Tibial artery (tissue), 4 donors: ENCODE results near the gene SPRR5.

Experiments used
- DNase-seq, 2 donors: peaks; one replicate each; pipeline ENCODE4 v3.0.0-alpha.2; 2019
- H3K27ac ChIP-seq, 2 donors: fragments of 200-600 bp; sonication (generic) in 1 of 2; 1 replicate in 1 of 2; 2 replicates in 1 of 2; pipeline ENCODE4 v1.5.1; 2018 to 2019; ENCODE audit warnings: mild to moderate bottlenecking in 1 of 2
- H3K27me3 ChIP-seq, 2 donors: fragments of 200-600 bp; sonication (generic) in 1 of 2; one replicate each; pipeline versions ENCODE4 v1.5.1 to v1.6.0; 2016 to 2019
- H3K36me3 ChIP-seq, 3 donors: fragments of 200-600 bp; sonication (generic) in 2 of 3; one replicate each; pipeline ENCODE4 v1.5.1; 2016 to 2019; ENCODE audit warnings: mild to moderate bottlenecking in 2 of 3
- H3K4me1 ChIP-seq, 4 donors: fragments of 200-600 bp; sonication (generic) in 2 of 4; 1 replicate in 3 of 4; 2 replicates in 1 of 4; pipeline ENCODE4 v1.5.1; 2016 to 2019
- H3K4me3 ChIP-seq, 2 donors: fragments of 200-600 bp; sonication (generic) in 1 of 2; 1 replicate in 1 of 2; 2 replicates in 1 of 2; pipeline ENCODE4 v1.5.1; 2018 to 2019; ENCODE audit warnings: mild to moderate bottlenecking in 2 of 2
- H3K9me3 ChIP-seq, 3 donors: fragments of 200-600 bp; sonication (generic) in 1 of 3; one replicate each; pipeline ENCODE4 v1.5.1; 2016 to 2019
- intact Hi-C: fragments of 100-400 bp; cut with DNase I; formaldehyde crosslinking; loops from one replicate; pipeline ENCODE4 v1.15.0; 2023; ENCODE audit warnings: low total_unique reads
- TF ChIP-seq, protein P1 (sequence below), 2 experiments: fragments of 200-600 bp in 1 of 2; fragments of 450-650 bp in 1 of 2; IDR thresholded peaks; one replicate each; pipeline ENCODE4 v1.5.1; 2017 to 2019; ENCODE audit warnings: antibody characterized with exemption in 2 of 2, mild to moderate bottlenecking in 1 of 2, moderate library complexity in 1 of 2

The SPRR5 gene, protein sequence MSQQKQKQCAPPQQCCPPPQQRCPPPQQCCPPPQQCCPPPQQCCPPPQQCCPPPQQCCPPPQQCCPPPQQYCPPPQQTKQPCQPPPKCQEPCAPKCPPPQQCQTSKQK

DNA sequence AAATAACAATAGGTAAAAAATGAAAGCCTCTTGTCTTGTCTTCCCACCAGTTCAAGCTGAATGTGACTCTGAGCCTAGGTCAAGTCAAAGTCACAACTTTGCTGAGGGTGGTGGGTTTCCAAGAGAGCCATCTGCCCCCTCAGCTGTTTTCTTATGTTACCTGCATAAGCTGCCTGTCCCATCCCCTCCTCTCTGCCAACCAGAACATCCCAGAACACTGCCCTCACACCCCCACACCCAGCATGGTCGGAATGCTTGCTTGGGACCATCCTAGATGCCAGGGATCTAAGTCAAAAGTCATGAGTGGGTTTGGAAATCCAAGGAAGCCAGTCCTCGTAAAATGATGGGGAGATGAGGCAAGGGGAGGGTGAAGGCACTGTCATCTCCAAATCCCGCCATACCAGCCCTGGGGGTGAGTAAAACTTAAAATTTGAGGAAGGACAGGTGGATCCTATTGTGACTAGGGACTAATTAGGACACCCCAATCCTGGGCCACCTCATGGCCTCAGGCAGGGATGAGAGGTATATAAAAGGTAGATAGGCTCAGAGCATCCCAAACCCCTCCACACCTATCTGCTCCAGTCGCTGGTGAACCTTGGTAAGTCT, at the start of gene SPRR5:
TSS of gene SPRR5 (plus strand) at position 556 of the 606 bp plus-strand sequence. CDS start 1,349 bp downstream, outside the sequence.
- no peak within 1 kb of the TSS for H3K27ac ChIP-seq
- TF ChIP-seq, protein P1, sequence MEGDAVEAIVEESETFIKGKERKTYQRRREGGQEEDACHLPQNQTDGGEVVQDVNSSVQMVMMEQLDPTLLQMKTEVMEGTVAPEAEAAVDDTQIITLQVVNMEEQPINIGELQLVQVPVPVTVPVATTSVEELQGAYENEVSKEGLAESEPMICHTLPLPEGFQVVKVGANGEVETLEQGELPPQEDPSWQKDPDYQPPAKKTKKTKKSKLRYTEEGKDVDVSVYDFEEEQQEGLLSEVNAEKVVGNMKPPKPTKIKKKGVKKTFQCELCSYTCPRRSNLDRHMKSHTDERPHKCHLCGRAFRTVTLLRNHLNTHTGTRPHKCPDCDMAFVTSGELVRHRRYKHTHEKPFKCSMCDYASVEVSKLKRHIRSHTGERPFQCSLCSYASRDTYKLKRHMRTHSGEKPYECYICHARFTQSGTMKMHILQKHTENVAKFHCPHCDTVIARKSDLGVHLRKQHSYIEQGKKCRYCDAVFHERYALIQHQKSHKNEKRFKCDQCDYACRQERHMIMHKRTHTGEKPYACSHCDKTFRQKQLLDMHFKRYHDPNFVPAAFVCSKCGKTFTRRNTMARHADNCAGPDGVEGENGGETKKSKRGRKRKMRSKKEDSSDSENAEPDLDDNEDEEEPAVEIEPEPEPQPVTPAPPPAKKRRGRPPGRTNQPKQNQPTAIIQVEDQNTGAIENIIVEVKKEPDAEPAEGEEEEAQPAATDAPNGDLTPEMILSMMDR (IDR thresholded peaks at IDR 0.05): no peak
- H3K36me3 ChIP-seq: no peaks in the 10 kb centered on the region
- intact Hi-C loops: no loop called here
- no peak for DNase-seq
- no peaks in the 10 kb centered on the region for H3K27me3 ChIP-seq
- H3K4me3 ChIP-seq: no peak within 1 kb of the TSS
- no peaks in the 10 kb centered on the region for H3K9me3 ChIP-seq
- no peaks in the 10 kb centered on the region for H3K4me1 ChIP-seq

DNA sequence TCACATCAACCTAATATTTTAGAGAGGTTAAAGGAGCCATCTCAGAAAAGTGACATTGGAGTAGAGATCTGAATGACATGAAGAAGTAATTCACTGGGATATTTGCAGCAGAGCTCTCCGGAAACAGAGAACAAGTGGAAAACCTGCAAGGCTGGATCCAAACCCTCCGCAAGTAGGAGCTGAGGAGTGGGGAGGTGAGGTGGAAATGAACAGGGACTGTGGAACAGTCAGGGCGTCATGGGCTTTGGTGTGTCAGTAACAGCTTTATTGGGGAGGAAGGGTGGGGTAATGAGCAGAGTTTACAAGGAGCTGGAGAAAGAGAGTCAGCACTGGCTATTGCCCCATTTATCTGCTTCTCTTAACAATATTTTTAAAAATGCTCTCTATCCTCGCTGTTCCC, 48.0 kb upstream of the SPRR5 start:
- Histone ChIP-seq H3K9me3 (no peaks in the 10 kb centered on the region), H3K27me3 (no peaks in the 10 kb centered on the region), H3K36me3 (no peaks in the 10 kb centered on the region), H3K4me1 (no peaks in the 10 kb centered on the region), H3K4me3 (no peak overlapping the region), H3K27ac (no peak overlapping the region)
- intact Hi-C loops: no loop called here
- DNase-seq: no peak
- TF ChIP-seq, protein P1 (IDR thresholded peaks at IDR 0.05): no peak

DNA sequence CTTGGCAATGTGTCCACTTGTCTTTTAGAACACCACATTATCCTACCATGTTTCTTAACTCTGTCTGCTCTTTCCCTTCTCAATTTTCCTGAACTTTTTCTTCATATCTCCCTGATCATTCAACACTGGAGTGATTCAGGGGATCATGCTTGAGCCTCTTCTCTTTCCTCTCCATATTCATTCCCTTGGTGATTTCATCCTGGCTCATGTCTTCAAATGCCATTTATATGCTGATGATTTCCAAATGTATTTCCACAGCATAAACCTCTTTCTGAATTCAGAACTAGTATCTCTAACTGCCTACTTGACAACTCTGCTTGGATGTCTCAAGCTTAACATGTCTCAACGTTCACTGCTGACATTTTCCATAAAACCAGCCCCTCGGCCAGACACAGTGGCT, 47.1 kb upstream of the SPRR5 start:
- H3K27ac ChIP-seq: no peak overlapping the region
- TF ChIP-seq, protein P1 (IDR thresholded peaks at IDR 0.05): no peak
- no peak overlapping the region for H3K4me3 ChIP-seq
- H3K27me3 ChIP-seq: no peaks in the 10 kb centered on the region
- intact Hi-C loops: no loop called here
- H3K9me3 ChIP-seq: no peaks in the 10 kb centered on the region
- no peak for DNase-seq
- no peaks in the 10 kb centered on the region for H3K36me3 ChIP-seq
- H3K4me1 ChIP-seq: no peaks in the 10 kb centered on the region

DNA sequence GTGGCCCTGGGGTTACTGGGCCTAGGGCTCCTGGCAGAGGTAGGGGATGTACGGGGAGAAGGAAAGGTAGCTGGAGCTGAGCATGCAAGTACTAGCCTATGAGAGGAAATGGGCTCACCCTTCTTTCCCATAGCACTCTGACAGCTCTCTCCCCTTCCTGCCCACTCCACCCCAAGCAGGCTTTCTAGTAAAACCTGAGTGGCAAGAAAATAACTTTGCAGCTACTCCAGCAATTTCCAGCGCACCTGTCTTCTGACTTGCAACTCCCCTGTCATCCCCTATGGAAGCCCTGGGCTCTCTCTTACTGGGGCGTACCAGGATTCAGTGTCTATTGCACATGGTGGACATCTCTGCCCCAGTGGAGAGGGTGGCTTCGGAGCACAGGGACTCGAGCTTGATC, 45.4 kb upstream of the SPRR5 start:
- Histone ChIP-seq H3K4me1 (no peaks in the 10 kb centered on the region), H3K27ac (no peak overlapping the region), H3K9me3 (no peaks in the 10 kb centered on the region), H3K4me3 (no peak overlapping the region), H3K27me3 (no peaks in the 10 kb centered on the region), H3K36me3 (no peaks in the 10 kb centered on the region)
- TF ChIP-seq, protein P1 (IDR thresholded peaks at IDR 0.05): no peak
- intact Hi-C loops: no loop called here
- no peak for DNase-seq

- H3K4me1 ChIP-seq: no peaks in the 10 kb centered on the region
- TF ChIP-seq, protein P1 (IDR thresholded peaks at IDR 0.05): no peak
- no peak for DNase-seq
These were observed 44.4 kb upstream of the SPRR5 start for GRCh38 chr1:152902636-152903035.

More at GRCh38 chr1:152902636-152903035, 44.4 kb upstream of the SPRR5 start:
- Histone ChIP-seq H3K4me3 (no peak overlapping the region), H3K9me3 (no peaks in the 10 kb centered on the region), H3K36me3 (no peaks in the 10 kb centered on the region), H3K27me3 (no peaks in the 10 kb centered on the region), H3K27ac (no peak overlapping the region)
- intact Hi-C loops: no loop called here
